NOMO-1 (cell line): ENCODE measurements around the gene USP20.
"Not testable (repeated sequence)": the region's sequence is repeated elsewhere in the genome, so short reads cannot be mapped to it uniquely, and the experiment has no call there.

Source experiments
- DNase-seq, 2 experiments: peaks; one replicate each; lab custom pipeline; 2025; ENCODE audit not compliant: unreplicated experiment in 2 of 2; lab: John Stamatoyannopoulos, UW

The USP20 gene

GRCh38 chr9:129835128-129835859, at the start of gene USP20, which contains the start of gene C9orf78:
USP20 (plus strand) TSS chr9:129835458; CDS start chr9:129852556, 17,098 bp downstream.
C9orf78 (minus strand) TSS chr9:129835275; CDS start chr9:129835221, 54 bp downstream.
- DNase-seq: peak; percentile 95 to 97

- DNase-seq: no peak
These were observed 49.4 kb upstream of the USP20 start for GRCh38 chr9:129785866-129786265.

GRCh38 chr9:129786481-129786880, 48.8 kb upstream of the USP20 start:
- no peak for DNase-seq

- no peak for DNase-seq
These were observed 40.7 kb upstream of the USP20 start for GRCh38 chr9:129794549-129794948.

- not testable (repeated sequence) for DNase-seq
These were observed 39.2 kb upstream of the USP20 start for GRCh38 chr9:129796029-129796428.

- DNase-seq: no peak
These were observed 36.3 kb upstream of the USP20 start for GRCh38 chr9:129798973-129799372.

GRCh38 chr9:129801504-129801903, 33.8 kb upstream of the USP20 start:
- DNase-seq: no peak

GRCh38 chr9:129802833-129803675, 32.2 kb upstream of the USP20 start, which contains the start of gene TOR1B:
TOR1B (plus strand) TSS chr9:129803184; CDS start chr9:129803213, 29 bp downstream.
- DNase-seq: peak; percentile 76 to 86

- no peak for DNase-seq
These were observed 31.6 kb upstream of the USP20 start for GRCh38 chr9:129803676-129804060.

- DNase-seq: peak in 1 of 2 experiments; percentile 60
These were observed 29.2 kb upstream of the USP20 start for GRCh38 chr9:129806061-129806460.

GRCh38 chr9:129809346-129809745, 25.9 kb upstream of the USP20 start:
- no peak for DNase-seq

GRCh38 chr9:129810116-129810515, 25.1 kb upstream of the USP20 start:
- DNase-seq: no peak

- no peak for DNase-seq
These were observed 24.5 kb upstream of the USP20 start for GRCh38 chr9:129810788-129811187.

GRCh38 chr9:129811967-129812363, 23.3 kb upstream of the USP20 start:
- no peak for DNase-seq

GRCh38 chr9:129812385-129812784, 22.9 kb upstream of the USP20 start:
- no peak for DNase-seq

- no peak for DNase-seq
These were observed 21.6 kb upstream of the USP20 start for GRCh38 chr9:129813661-129814060.

GRCh38 chr9:129814432-129815223, 20.6 kb upstream of the USP20 start:
- DNase-seq: no peak

- no peak for DNase-seq
These were observed 20.0 kb upstream of the USP20 start for GRCh38 chr9:129815278-129815677.

- peak; percentile 70 to 85 for DNase-seq
These were observed 18.5 kb upstream of the USP20 start for GRCh38 chr9:129816501-129817435.
